ENCODE data around the gene CKM.

- TF ChIP-seq CTCF (IDR thresholded peaks at IDR 0.05; ENCODE audit: insufficient read depth, low read depth, low read length) (no peak), EZH2 (IDR thresholded peaks at IDR 0.05; ENCODE audit: insufficient read depth, low read length) (no peak)
Observed at GRCh38 chr19:45320997-45321775, 1.5 kb downstream of the CKM start.

Measured in astrocyte (in vitro differentiated cells and primary cell).